DND-41 (cell line): ENCODE data around the gene STOX2.

Experiments used
- ATAC-seq: fragments of 200-7000 bp; cut with Tn5 transposase; 3 replicates; pipeline ENCODE4 v1.9.1; 2021; ENCODE audit warnings: low read depth; ENCODE audit not compliant: insufficient read depth
- DNase-seq: peaks from one replicate; pipeline ENCODE4 v3.0.0-alpha.2; 2020
- H2AFZ ChIP-seq: 2 replicates; pipeline ENCODE4 v1.6.0; 2012; ENCODE audit warnings: low read depth, low read length
- H3K27ac ChIP-seq: 2 replicates; pipeline ENCODE4 v1.5.1; 2012; ENCODE audit warnings: low read length, inconsistent platforms
- H3K27me3 ChIP-seq: fragments of 200-600 bp; sonication (generic); 2 replicates; pipeline ENCODE4 v1.6.0; 2012; ENCODE audit warnings: low read length, mild to moderate bottlenecking, inconsistent platforms; ENCODE audit not compliant: insufficient read depth, poor library complexity
- H3K36me3 ChIP-seq: 2 replicates; pipeline ENCODE4 v1.5.1; 2012; ENCODE audit warnings: low read length, inconsistent platforms; ENCODE audit not compliant: insufficient read depth
- H3K4me1 ChIP-seq: 2 replicates; pipeline ENCODE4 v1.5.1; 2012; ENCODE audit warnings: mild to moderate bottlenecking, low read length; ENCODE audit not compliant: insufficient read depth
- H3K4me2 ChIP-seq: 2 replicates; pipeline ENCODE4 v1.6.0; 2012; ENCODE audit warnings: mild to moderate bottlenecking, moderate library complexity, low read length, inconsistent platforms; ENCODE audit not compliant: insufficient read depth
- H3K4me3 ChIP-seq, 2 experiments: fragments of 200-600 bp in 1 of 2; shearing (Covaris generic) in 1 of 2; 2 replicates each; pipeline ENCODE4 v1.5.1; 2012 to 2016; ENCODE audit warnings: inconsistent platforms in 2 of 2, low read length in 2 of 2, mild to moderate bottlenecking in 2 of 2, low read depth in 1 of 2, moderate library complexity in 1 of 2
- H3K79me2 ChIP-seq: 2 replicates; pipeline ENCODE4 v1.6.0; 2012; ENCODE audit warnings: low read length, inconsistent platforms; ENCODE audit not compliant: insufficient read depth
- H3K9ac ChIP-seq: 2 replicates; pipeline ENCODE4 v1.6.0; 2012; ENCODE audit warnings: low read depth, mild to moderate bottlenecking, inconsistent platforms, low read length, moderate library complexity
- H3K9me3 ChIP-seq: 2 replicates; pipeline ENCODE4 v1.5.1; 2012; ENCODE audit warnings: low read length, moderate library complexity, mild to moderate bottlenecking, inconsistent platforms; ENCODE audit not compliant: insufficient read depth, severe bottlenecking
- H4K20me1 ChIP-seq: 2 replicates; pipeline ENCODE4 v1.6.0; 2012; ENCODE audit warnings: low read length; ENCODE audit not compliant: insufficient read depth
- CTCF ChIP-seq: IDR thresholded peaks from 2 replicates; pipeline ENCODE4 v1.5.1; 2012; ENCODE audit warnings: borderline replicate concordance, low read length, moderate library complexity, mild to moderate bottlenecking; ENCODE audit not compliant: poor library complexity, severe bottlenecking; ENCODE audit errors: extremely low read depth
- EZH2 ChIP-seq: IDR thresholded peaks from 3 replicates; pipeline ENCODE4 v1.6.1; 2012; ENCODE audit warnings: borderline replicate concordance, low read depth, mild to moderate bottlenecking, moderate library complexity, low read length, inconsistent platforms; ENCODE audit not compliant: severe bottlenecking

The STOX2 gene

DNA sequence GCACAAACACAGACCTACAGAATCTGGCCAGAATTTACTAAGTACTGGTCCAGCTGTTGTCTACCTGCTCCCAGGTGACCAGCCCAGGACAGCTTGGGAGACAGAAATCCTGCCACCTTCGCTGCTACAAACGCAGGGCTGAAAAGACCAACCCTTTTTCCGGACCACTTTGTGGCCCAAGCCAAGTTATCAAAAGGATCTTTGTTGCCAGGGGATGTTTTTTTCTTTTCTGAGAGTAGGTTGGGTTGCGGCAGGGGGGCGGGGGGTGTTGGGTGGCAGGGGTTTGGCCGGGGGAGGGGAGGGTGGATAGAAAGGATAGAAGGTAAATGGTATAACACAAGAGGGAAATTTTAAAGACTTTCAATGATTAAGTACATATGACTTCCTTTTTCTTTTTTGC lies 63.4 kb downstream of the STOX2 start:
- Histone ChIP-seq H2AFZ (no peak overlapping the region), H3K4me3 (no peak overlapping the region), H3K4me2 (no peak overlapping the region), H3K79me2 (no peaks in the 10 kb centered on the region), H3K36me3 (no peaks in the 10 kb centered on the region), H3K9me3 (no peaks in the 10 kb centered on the region), H3K27me3 (no peaks in the 10 kb centered on the region), H3K4me1 (no peaks in the 10 kb centered on the region), H3K27ac (no peak overlapping the region), H4K20me1 (no peaks in the 10 kb centered on the region), H3K9ac (no peak overlapping the region)
- DNase-seq: no peak
- ATAC-seq: no peak
- TF ChIP-seq EZH2: no peak
- TF ChIP-seq CTCF: no peak

DNA sequence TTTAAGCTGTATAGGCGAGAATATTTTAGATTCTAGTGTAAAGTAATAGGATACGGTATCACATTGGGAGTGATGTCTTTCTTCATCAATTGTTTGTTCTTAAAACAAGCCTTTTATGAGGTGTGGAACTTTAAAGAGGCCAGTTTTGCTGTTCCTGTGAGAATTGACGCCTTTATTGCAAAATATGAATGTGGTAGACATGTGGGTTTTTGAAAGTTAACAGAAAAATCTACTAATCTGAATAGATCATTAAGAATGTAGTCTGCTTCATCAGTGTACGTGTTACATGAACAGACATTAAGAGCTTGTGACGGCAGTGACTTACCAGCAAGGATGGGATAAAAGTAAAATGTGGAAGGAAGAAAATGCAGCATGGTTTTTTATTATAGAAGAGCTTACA lies 63.8 kb downstream of the STOX2 start:
- TF ChIP-seq CTCF (no peak), EZH2 (no peak)
- Histone ChIP-seq H3K9ac (no peak overlapping the region), H3K27me3 (no peaks in the 10 kb centered on the region), H3K4me3 (no peak overlapping the region), H2AFZ (no peak overlapping the region), H3K4me2 (no peak overlapping the region), H4K20me1 (no peaks in the 10 kb centered on the region), H3K27ac (no peak overlapping the region), H3K4me1 (no peaks in the 10 kb centered on the region), H3K79me2 (no peaks in the 10 kb centered on the region), H3K9me3 (no peaks in the 10 kb centered on the region), H3K36me3 (no peaks in the 10 kb centered on the region)
- ATAC-seq: no peak
- no peak for DNase-seq

GRCh38 chr4:183969596-183969995 lies 64.5 kb downstream of the STOX2 start:
- no peaks in the 10 kb centered on the region for H3K79me2 ChIP-seq
- no peaks in the 10 kb centered on the region for H3K27me3 ChIP-seq
- no peaks in the 10 kb centered on the region for H3K4me1 ChIP-seq
- H3K36me3 ChIP-seq: no peaks in the 10 kb centered on the region
- H3K9ac ChIP-seq: no peak overlapping the region
- H3K4me2 ChIP-seq: no peak overlapping the region
- DNase-seq: no peak
- H4K20me1 ChIP-seq: no peaks in the 10 kb centered on the region
- no peak overlapping the region for H2AFZ ChIP-seq
- TF ChIP-seq CTCF: no peak
- no peak for TF ChIP-seq EZH2
- no peak overlapping the region for H3K4me3 ChIP-seq
- H3K9me3 ChIP-seq: peaks cover 4% of the 10 kb centered on the region
- ATAC-seq: no peak
- no peak overlapping the region for H3K27ac ChIP-seq

DNA sequence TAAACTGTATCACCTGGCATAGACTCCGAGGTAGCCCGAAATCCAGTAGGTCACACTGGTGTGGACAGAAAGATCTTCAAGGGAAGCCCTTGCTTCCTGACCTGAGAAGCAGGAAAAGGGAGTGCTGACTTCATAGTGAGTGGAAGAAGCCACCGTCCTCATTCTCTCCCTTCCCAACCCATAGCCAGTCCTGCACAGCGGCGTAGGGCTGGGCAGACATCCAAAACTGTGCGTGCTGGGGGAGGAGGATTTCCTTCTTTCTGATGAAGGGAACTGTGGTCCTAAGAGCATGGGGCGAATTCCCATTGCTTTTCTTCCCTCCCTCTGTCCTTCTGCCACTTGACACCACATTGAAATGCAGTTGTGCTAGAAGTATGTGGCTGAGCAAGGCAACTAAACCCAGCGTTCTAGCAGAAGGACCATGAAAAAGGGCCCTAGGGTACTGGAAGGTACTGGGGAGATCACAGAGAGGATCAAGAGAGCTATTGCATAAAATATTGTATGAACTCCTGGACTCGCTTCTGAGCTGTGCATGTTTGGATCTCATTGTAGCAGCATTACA lies 66.9 kb downstream of the STOX2 start:
- no peak for DNase-seq
- Histone ChIP-seq H3K4me3 (no peak overlapping the region), H3K9me3 (peaks cover 6% of the 10 kb centered on the region), H3K4me2 (no peak overlapping the region), H2AFZ (no peak overlapping the region), H3K9ac (no peak overlapping the region), H3K27me3 (no peaks in the 10 kb centered on the region), H3K4me1 (no peaks in the 10 kb centered on the region), H3K27ac (no peak overlapping the region), H3K36me3 (no peaks in the 10 kb centered on the region), H3K79me2 (no peaks in the 10 kb centered on the region), H4K20me1 (no peaks in the 10 kb centered on the region)
- TF ChIP-seq CTCF (no peak), EZH2 (no peak)
- no peak for ATAC-seq
